AG04450 (cell line): Measurements from ENCODE around the gene SRGAP3. TPM values are rescaled to one million over a fixed set of nuclear protein-coding genes. Genes with fewer than 3 reads are reported as not detected.

Source experiments
- CTCF ChIA-PET: fragments of 300-600, 350-600 bp; formaldehyde crosslinking; extraction: SDS; loops from one replicate; lab custom pipeline; 2022; ENCODE audit warnings: antibody characterized with exemption, inconsistent platforms; lab: Charles Lee
- POLR2A ChIA-PET: fragments of 350-600 bp; formaldehyde crosslinking; extraction: SDS; loops from one replicate; lab custom pipeline; 2021; ENCODE audit warnings: antibody characterized with exemption, inconsistent platforms; lab: Yijun Ruan, JAX
- DNase-seq: peaks from one replicate; pipeline ENCODE4 v3.0.0-alpha.2; 2011; ENCODE audit warnings: low read depth, low spot score
- H3K27ac ChIP-seq: one replicate; pipeline ENCODE4 v1.5.1; 2012; ENCODE audit warnings: low read depth, low read length, control low read depth
- H3K27me3 ChIP-seq: one replicate; pipeline ENCODE4 v1.6.0; 2012; ENCODE audit warnings: low read length; ENCODE audit not compliant: control insufficient read depth, insufficient read depth
- H3K4me3 ChIP-seq: 2 replicates; pipeline ENCODE4 v1.5.1; 2011; ENCODE audit warnings: mild to moderate bottlenecking, low read depth, low read length, control low read depth
- H3K9me3 ChIP-seq: 2 replicates; pipeline ENCODE4 v1.5.1; 2012; ENCODE audit warnings: low read length; ENCODE audit not compliant: control insufficient read depth, insufficient read depth
- CTCF ChIP-seq: IDR thresholded peaks from 2 replicates; pipeline ENCODE4 v1.5.1; 2011; ENCODE audit warnings: low read depth, low read length, control low read depth, inconsistent platforms
- polyA plus RNA-seq: library from polyadenylated mRNA; depleted of rRNA; stranded (reverse); fragments of >200 nt; gene quantifications from 2 replicates; pipeline ENCODE4 v1.2.3, GENCODE V29; 2011

Gene SRGAP3
- polyA plus RNA-seq, 1 experiment = 0.61 TPM

- ChIA-PET POLR2A (no interaction called here), CTCF (no interaction called here)
- TF ChIP-seq CTCF = no peak
- DNase-seq = no peak
- H3K27me3 ChIP-seq = no peaks in the 10 kb centered on the region
- H3K4me3 ChIP-seq = no peak overlapping the region
- H3K27ac ChIP-seq = no peak overlapping the region
- H3K9me3 ChIP-seq = no peaks in the 10 kb centered on the region; the same call in 1 of the 2 replicates
Measured at GRCh38 chr3:9156604-9157003, 92.8 kb downstream of the SRGAP3 start.

- CTCF ChIA-PET = no interaction called here
- Histone ChIP-seq H3K27me3 (no peaks in the 10 kb centered on the region), H3K27ac (no peak overlapping the region), H3K9me3 (no peaks in the 10 kb centered on the region; the same call in 1 of the 2 replicates), H3K4me3 (no peak overlapping the region)
- no peak for DNase-seq
- no peak for TF ChIP-seq CTCF
- POLR2A ChIA-PET = no interaction called here
Measured at GRCh38 chr3:9155028-9155427, 94.4 kb downstream of the SRGAP3 start.

GRCh38 chr3:9153904-9154619 lies 95.4 kb downstream of the SRGAP3 start:
- no peaks in the 10 kb centered on the region; the same call in 1 of the 2 replicates for H3K9me3 ChIP-seq
- DNase-seq = no peak
- ChIA-PET POLR2A (interaction anchor here (0.6 kb wide), 1 partner anchor 173 kb away, joined by 3 read pairs; no protein-coding TSS in a partner anchor), CTCF (interaction anchor here (0.6 kb wide), 1 partner anchor 30 kb away, joined by 3 read pairs; no protein-coding TSS in a partner anchor)
- TF ChIP-seq CTCF = no peak
- H3K4me3 ChIP-seq = no peak overlapping the region
- H3K27me3 ChIP-seq = no peaks in the 10 kb centered on the region
- no peak overlapping the region for H3K27ac ChIP-seq

GRCh38 chr3:9151240-9151639 lies 98.2 kb downstream of the SRGAP3 start:
- ChIA-PET CTCF (no interaction called here), POLR2A (no interaction called here)
- H3K9me3 ChIP-seq = no peaks in the 10 kb centered on the region; the same call in 1 of the 2 replicates
- H3K27me3 ChIP-seq = no peaks in the 10 kb centered on the region
- TF ChIP-seq CTCF = no peak
- H3K27ac ChIP-seq = no peak overlapping the region
- H3K4me3 ChIP-seq = no peak overlapping the region
- DNase-seq = no peak

GRCh38 chr3:9149566-9149965 lies 99.9 kb downstream of the SRGAP3 start:
- H3K27ac ChIP-seq = no peak overlapping the region
- POLR2A ChIA-PET = no interaction called here
- TF ChIP-seq CTCF = no peak
- H3K9me3 ChIP-seq = no peaks in the 10 kb centered on the region; the same call in 1 of the 2 replicates
- H3K27me3 ChIP-seq = no peaks in the 10 kb centered on the region
- DNase-seq = no peak
- CTCF ChIA-PET = no interaction called here
- H3K4me3 ChIP-seq = no peak overlapping the region
